ENCODE measurements around the gene CFAP299.
"Not testable (repeated sequence)": the region's sequence is repeated elsewhere in the genome, so short reads cannot be mapped to it uniquely, and the experiment has no call there.

CFAP299 gene

DNA sequence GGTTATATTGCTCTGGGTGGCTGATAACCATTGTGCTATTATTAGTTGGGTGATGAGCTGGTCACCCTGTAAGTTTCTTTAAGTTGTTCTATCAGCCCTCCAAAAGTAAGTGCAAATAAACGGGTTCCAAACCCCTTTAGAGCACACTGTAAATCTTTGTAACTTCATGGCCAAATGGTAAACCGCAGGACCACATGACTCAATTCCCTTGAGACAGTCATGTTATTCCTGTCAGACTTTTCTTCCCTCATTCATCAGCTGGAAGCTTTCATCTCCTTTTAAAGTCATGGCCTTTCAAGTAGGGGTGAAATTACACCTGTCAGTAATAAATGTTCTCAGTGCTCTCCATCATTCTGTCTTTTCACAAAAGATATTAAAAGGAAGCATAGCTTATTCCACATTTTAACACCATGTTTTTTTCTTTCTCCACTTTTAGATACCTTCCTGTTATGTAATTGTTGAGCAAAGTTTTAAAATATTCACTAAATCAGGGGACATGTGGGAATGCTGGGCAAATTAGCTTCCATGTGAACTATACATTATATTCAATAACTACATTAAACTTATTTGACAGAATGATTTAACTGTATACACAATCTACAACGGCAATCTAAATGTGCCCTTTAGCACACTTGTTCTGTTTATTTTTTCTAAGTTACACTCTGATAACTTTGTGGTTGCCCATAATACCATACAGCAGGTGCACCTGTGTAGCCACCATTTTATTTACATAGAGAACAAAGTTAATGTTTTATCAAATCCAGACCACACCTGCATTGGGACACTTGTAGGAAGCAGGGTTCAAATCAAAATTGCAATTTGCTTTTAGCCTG lies 275.5 kb downstream of the CFAP299 start:
- no peak for DNase-seq

DNA sequence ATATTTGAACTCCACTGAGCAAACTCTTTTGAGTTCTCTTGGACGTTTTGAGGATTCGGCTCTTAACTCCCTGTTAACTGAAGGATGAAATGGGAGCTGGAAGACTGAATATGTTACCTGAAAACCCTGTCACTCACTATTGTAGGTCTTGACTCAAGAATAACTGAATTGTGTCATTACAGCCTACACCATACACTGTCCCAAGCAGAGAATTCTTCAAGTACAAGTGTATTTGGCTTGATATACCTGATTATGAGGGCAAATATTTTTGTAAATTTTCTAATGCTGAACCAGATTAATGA lies 276.1 kb downstream of the CFAP299 start:
- no peak for DNase-seq

DNA sequence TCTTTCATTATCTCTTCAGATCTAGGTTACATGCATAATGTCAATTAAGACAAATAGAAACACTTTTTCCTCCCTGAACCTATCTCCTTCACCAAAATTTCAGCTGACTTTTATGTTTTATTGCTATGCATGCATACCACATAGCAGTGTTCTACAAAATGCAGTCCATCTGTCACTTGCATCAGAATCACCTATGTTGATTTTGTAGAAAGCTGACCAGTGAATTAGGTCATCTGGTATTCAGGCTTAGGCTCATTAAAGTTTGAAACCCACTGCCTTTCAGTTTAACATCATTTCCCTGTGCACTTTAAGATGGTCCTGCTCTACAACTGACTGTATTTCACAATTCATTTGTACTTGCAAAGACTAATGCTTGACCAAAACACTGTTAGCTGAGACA lies 277.9 kb downstream of the CFAP299 start:
- DNase-seq, result no peak

GRCh38 chr4:80614319-80614718 lies 278.8 kb downstream of the CFAP299 start:
- no peak for DNase-seq

GRCh38 chr4:80615099-80615498 lies 279.6 kb downstream of the CFAP299 start:
- DNase-seq, result no peak

DNA sequence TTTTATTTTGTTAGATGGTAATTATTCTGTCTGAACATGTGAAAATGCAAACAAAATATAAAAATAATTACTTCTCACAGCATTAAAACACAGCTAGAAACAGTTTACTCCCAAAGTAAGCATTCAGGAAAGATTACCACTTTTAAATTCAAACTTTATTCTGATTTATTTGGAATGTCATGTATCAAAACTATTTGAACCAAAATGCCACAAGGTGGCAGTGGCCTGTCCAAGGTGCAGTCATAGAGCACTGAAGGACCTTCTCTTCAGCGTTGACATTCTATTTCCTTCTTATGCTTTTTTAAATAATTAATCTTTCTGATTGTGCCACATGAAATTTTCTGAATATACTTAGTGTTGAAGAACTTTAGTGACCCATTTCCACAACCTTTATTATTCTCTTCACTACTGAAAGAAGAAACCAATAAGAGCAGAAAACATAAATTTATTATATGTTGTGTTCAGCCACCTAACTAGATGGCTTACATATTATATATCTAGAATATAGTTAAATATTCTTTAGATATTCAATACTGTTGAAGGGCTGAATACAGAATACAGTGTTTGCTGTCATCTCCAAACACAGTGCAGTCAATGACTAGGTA lies 283.6 kb downstream of the CFAP299 start:
- DNase-seq, result no peak

DNA sequence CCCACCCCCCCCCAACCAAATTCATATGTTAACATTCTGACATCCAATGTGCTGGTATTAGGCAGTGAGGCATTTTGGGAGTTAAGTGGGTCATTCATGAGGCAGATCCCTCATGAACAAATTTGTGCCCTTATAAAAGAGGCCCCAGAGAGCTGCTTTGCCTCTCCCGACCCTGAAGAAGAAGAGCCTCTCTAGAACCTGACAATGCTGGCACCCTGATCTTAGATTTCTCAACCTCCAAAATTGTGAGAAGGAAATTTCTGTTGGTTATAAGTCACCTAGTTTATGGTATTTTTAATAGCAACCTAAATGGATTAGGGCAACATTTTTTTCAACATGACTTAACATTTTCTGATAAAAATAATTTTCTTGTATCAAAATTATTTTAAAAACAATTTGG lies 296.3 kb downstream of the CFAP299 start:
- no peak for DNase-seq

GRCh38 chr4:80637190-80637589 lies 301.7 kb downstream of the CFAP299 start:
- DNase-seq, result no peak

GRCh38 chr4:80646061-80646460 lies 310.5 kb downstream of the CFAP299 start:
- DNase-seq, result no peak

DNA sequence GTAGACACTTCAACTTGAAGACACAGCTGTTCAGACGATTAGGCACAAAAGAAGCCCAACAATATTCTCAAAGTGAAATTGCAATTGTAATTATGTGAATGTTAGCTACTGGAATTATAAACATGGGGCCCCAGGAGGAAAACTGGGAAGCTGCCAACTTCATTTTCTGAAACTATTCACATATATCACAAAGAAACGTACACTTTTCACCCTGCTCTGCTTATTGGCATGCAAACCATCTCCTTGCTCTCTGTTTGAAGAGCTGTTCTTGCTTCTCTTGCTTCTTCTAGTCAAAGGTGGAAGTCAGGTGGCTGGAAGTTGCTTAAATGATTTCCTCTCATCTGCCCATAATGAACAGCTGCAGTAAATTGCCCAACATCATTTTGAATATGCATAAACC lies 320.1 kb downstream of the CFAP299 start:
- no peak for DNase-seq

GRCh38 chr4:80670118-80670517 lies 334.6 kb downstream of the CFAP299 start:
- DNase-seq, result not testable (repeated sequence)

DNA sequence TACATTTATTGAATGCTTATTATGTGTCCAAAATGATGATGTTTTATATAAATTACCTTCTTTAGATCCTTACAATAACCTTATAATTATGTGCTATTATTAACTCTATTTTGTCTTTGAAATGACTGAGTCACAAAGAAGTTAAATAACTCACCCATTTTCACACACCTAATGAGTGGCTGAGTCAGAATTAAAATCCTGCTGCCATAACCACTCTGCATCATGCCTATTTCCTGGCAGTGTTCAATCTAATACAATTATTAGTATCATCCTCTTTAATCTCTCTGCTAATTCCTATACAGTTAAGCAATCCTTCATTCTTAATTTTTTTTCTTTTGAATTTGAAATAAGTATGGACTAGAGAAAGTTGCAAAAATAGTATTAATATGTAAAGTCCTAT lies 342.9 kb downstream of the CFAP299 start:
- DNase-seq, result no peak

GRCh38 chr4:80680934-80681333 lies 345.4 kb downstream of the CFAP299 start:
- DNase-seq, result no peak

DNA sequence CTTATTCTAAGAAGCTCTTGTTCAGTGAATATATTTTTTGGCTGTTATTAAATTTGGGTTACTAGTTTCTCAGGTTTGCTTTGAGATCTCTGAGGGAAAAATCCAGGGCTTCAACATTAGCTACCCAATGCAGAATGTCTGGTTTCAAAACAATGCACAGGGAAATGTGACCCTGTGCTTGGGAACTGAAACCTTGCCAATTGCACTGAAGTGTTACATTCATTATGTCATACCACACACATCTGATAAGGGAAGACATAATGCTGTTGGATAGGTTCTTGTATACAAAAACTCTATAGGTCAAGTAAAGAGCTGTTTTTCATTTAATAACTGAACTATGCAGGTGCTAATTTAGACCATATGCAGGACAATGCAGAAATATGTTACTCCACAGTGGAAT lies 349.7 kb downstream of the CFAP299 start:
- DNase-seq, result no peak

DNA sequence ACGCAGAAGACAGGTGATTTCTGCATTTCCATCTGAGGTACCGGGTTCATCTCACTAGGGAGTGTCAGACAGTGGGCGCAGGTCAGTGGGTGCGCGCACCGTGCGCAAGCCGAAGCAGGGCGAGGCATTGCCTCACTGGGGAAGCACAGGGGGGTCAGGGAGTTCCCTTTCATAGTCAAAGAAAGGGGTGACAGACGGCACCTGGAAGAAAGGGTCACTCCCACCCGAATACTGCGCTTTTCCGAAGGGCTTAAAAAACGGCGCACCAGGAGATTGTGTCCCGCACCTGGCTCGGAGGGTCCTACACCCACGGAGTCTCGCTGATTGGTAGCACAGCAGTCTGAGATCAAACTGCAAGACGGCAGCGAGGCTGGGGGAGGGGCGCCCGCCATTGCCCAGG lies 352.2 kb downstream of the CFAP299 start:
- DNase-seq, result not testable (repeated sequence)

DNA sequence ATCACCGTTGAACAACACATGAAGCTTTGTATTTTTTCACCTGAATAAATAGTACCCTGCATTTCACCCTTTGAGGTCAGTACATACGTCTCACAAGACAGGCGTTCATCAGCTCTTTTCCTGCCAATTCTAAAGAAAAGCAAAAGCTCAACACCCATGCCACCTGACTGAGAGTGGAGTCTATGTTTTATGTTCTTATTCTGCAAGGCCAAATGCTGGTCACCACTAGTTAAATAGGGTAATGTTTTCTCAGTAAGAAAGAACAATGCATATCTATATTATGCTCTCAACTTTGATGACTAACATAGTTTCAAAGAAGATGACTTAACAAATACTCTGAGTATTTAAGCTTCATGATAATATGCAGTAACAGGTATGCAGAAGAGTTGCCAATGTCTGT lies 358.6 kb downstream of the CFAP299 start:
- DNase-seq, result no peak

DNA sequence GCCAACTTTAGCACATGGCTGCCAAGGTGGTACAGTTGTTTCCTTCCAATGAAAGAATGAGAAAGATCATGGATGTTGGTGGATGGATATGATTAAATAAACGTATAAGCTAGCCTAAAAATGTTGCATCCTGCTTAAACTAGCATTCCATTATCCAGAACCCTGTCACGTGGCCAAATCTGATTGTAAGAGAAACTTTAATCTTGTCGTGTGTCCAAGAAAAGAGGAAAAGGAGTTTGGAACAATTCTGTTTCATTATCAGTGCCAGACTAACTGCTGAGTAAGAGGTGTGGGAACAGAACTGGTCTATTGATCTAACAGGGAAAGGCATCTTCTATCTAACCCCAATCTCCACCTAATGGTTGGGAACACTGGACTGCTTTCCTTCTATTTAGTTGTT lies 369.8 kb downstream of the CFAP299 start:
- DNase-seq, result no peak

DNA sequence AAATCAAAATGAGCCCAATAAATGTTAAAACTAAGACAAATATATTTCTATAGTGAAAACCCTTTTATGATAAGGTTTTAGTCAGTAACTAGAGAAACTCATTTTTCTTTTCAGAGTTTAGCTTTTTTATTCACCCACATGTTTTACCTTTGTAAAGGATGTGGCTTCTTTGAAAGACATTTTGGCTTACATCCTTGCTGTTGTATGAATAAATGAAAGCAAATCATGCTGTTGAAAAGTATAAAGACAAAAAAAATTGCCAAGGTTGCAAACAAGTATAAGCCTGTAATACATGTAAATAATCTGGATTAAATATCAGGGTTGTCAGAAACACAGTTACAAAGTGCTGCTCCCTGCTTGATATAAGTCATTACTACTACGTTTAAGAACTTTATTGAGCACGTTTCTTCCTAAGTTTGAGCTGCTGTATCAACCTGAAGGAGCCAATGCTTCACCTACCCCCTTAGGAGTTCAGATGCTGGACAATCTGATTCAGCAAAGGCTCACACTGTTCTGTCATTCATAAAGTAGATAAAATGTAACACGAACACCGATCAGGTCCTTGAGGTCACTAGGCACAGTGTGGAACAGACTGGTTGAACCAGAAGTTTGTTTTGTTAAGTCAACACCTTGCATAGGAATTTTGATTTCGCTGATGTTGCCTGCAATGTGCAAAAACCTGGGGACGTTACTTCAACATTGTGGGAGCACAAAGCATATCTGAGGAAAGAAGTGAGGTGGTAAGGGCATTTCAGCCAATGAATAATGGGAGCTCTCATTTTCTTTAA lies 373.7 kb downstream of the CFAP299 start:
- DNase-seq, result no peak

GRCh38 chr4:80710748-80711451 lies 375.4 kb downstream of the CFAP299 start:
- no peak for DNase-seq

GRCh38 chr4:80711956-80712355 lies 376.4 kb downstream of the CFAP299 start:
- DNase-seq, result no peak

DNA sequence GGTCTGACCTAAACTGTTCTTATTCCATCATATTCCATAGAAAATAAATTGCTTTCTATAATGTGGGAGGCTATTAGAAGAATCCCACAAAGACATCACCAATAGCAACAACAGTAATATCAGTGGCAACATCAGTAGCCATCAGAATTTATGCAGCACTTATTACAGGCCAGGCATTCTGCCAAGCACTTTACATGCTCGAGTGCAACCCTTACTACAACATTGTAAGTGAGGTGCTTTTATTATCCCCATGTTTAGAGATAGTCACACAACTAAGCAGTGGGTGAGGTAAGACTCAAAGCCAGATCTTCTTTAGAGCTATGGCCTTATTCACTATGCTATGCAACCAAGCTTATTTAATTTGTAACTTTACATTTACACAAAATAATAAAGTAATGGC lies 377.9 kb downstream of the CFAP299 start:
- DNase-seq, result no peak

DNA sequence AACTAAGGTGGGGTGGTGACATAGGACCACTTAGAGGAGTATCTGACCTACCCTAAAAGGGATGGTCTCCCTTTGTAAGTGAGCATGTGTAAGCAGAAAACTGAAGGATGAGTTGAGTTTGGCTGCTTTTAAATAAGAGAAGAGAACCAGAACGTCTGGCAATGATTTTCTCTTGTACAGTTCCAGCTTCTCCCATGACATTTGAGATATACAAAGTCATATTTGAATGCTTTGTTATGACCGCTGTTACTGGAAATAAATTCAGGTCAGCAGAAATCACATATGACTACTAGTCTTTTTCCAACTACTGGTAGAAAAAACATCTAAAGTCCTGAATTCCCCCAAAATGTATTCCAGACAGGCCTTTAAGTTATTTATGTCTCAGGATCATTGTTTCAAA lies 381.7 kb downstream of the CFAP299 start:
- no peak for DNase-seq

DNA sequence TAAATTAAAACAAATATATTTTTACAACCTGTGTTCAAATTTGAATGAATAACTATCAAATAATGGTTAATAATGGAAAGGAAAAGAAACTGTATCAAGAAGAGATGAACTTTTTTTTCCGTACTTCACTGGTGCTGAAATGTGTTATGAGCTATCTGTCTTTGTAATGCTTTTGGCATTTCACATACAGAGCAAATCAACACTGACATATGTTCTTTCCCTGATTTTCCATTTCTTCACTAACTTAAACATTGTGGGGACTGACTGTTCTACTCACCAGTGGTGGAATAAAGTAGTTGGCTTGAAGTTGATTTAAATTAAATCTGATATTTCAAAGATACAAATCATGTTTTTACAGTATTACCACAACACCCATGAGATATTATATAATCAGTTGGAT lies 390.9 kb downstream of the CFAP299 start:
- DNase-seq, result no peak

Data from inflammatory macrophage (primary cell).